GM12891 (cell line): ENCODE results near the gene ARHGEF6.

Experiments
- POLR2A ChIP-seq: IDR thresholded peaks from 2 replicates; pipeline ENCODE4 v1.6.1; 2011; ENCODE audit warnings: low read depth, low read length, control low read depth
- POLR2AphosphoS5 ChIP-seq: IDR thresholded peaks from 2 replicates; pipeline ENCODE4 v1.6.1; 2011; ENCODE audit warnings: low read depth, low read length, control low read depth
- POU2F2 ChIP-seq: IDR thresholded peaks from 2 replicates; pipeline ENCODE4 v1.6.1; 2011; ENCODE audit warnings: low read depth, mild to moderate bottlenecking, control low read depth, low read length, moderate library complexity
- TAF1 ChIP-seq: IDR thresholded peaks from 2 replicates; pipeline ENCODE4 v1.6.1; 2011; ENCODE audit warnings: low read depth, low read length, control low read depth

DNA sequence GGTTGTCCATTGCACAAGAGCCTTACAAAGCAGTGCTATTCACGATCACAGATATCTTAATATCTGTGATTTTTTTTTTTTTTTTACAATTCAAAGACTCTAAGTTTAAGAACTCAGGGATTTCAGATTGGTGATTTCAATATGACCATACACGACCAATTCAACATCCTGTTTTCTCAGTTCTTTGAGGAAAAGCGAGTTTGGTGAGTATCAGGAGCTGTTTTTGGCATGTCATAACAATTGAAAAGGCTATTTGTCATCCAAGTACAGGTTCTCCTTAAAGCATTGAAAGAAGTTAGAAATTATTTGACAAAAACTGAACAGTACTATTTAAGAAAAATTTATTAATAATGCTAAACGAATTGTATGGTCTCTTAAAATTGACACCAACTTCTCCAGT, 9.1 kb upstream of the ARHGEF6 start:
- TF ChIP-seq POLR2AphosphoS5 = no peak
- TF ChIP-seq POU2F2 = no peak
- no peak for TF ChIP-seq POLR2A
- no peak for TF ChIP-seq TAF1
